ENCODE results near the gene TFDP3.

The TFDP3 gene, protein sequence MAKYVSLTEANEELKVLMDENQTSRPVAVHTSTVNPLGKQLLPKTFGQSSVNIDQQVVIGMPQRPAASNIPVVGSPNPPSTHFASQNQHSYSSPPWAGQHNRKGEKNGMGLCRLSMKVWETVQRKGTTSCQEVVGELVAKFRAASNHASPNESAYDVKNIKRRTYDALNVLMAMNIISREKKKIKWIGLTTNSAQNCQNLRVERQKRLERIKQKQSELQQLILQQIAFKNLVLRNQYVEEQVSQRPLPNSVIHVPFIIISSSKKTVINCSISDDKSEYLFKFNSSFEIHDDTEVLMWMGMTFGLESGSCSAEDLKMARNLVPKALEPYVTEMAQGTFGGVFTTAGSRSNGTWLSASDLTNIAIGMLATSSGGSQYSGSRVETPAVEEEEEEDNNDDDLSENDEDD

DNA sequence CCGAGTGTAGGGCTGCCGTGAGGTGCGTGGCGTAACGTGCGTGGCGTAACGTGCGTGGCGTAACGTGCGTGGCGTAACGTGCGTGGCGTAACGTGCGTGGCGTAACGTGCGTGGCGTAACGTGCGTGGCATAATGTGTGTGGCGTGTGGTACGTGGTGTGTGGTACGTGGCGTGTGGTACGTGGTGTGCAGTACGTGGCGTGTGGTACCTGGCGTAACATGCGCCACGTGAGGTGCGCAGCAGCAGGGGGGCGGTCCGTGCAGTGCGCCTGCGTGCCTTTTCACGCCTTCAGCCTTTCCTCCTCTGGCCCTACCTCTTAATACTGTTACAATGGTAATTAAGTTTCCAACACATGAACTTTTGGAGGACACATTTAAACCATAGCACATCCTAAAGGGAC, at the start of gene TFDP3:
TFDP3 (minus strand) TSS at position 26 of the 400 bp plus-strand sequence. CDS start 95 bp downstream, outside the sequence.
- DNase-seq (ENCODE audit: low read depth) = no peak

DNA sequence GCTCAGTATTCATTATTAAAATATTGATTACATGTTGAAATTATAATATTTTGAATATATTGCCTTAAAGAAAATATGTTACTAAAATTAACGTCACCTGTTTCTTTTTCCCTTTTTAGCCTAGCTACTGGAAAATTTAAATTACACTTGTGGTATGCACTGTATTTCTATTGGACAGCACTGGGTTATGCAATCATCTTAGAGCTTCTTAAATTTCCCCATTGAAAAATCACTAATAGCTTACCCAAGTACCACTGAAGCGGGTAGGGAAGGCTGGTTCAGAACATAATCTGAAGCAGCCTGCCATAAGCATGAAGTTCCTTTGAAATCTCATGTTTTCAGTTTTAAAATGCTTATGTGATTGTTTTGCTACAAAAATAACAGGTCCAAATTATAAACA, 49.5 kb upstream of the TFDP3 start:
- DNase-seq (ENCODE audit: low read depth) = no peak

DNA sequence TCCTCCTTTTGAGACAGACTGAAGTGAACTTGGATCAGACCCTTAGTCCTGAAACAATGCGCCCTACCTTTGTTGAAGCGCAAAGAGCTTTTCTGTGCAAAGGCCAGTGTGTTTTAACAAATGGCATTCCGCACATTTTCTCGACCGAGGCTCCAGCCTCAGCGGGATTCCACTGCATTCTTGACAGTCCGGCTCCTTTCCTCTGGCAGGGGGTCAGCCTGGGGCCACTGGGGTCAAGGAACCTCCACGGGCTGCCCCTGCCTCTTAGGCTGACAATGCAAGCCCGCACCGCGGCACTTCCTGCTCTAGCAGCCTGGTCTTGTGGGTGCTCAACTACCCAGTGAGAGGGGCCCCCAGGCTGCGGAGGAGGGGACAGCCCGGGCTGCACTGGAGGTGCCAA, 47.2 kb upstream of the TFDP3 start:
- DNase-seq (ENCODE audit: low read depth) = no peak

DNA sequence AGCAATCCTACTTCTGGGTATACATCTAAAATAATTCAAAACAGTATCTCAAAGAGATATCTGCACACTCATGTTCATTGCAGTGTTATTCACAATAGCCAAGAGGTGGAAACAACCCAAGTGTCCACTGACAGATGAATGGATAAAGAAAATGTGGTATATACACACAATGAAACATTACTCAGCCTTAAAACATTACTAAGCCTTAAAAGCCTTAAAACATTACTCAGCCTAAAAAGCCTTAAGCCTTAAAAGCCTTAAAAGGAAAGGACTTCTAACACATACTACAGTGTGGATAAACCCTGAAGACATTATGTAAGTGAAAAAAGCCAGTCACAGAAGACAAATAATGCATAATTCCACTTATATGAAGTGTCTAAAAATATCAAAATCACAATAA, 40.3 kb upstream of the TFDP3 start:
- DNase-seq (ENCODE audit: low read depth) = no peak

DNA sequence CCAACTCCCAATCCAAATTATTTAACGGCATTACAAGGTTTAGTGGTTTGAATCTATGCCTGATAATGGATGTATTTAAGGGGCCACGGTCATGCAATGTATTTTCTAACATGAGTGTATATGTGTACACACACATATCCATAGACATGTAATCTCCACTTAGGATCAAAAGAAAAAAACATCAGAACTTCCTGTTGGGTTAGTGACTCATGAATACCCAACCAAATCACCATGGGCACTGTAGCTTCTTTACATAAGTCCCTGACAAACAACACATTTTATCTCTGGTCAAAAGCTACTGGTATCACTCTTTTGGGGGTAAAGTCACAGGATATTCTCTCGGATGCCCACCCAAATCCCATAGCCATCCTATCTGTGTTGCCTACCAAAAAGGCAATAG, 36.5 kb upstream of the TFDP3 start:
- DNase-seq (ENCODE audit: low read depth) = no peak

DNA sequence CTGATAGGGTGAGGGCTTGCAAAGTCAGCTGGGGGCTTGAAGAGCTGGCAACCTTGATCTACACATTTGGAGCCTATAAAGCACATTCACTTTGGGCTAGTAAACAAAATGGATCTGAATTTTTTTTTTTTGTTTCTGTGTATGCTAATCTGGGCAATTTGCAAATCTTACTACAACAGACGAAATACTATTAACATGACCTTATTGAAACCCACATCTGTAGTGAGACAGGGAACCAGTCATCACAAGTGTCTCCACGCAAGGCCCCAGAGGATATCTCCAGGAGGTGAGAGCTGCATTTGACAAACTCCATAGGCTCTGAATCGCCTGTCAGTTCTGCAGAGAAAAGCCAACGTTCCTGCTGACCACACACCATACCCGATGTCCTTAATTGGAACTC, 33.0 kb upstream of the TFDP3 start:
- DNase-seq (ENCODE audit: low read depth) = no peak

DNA sequence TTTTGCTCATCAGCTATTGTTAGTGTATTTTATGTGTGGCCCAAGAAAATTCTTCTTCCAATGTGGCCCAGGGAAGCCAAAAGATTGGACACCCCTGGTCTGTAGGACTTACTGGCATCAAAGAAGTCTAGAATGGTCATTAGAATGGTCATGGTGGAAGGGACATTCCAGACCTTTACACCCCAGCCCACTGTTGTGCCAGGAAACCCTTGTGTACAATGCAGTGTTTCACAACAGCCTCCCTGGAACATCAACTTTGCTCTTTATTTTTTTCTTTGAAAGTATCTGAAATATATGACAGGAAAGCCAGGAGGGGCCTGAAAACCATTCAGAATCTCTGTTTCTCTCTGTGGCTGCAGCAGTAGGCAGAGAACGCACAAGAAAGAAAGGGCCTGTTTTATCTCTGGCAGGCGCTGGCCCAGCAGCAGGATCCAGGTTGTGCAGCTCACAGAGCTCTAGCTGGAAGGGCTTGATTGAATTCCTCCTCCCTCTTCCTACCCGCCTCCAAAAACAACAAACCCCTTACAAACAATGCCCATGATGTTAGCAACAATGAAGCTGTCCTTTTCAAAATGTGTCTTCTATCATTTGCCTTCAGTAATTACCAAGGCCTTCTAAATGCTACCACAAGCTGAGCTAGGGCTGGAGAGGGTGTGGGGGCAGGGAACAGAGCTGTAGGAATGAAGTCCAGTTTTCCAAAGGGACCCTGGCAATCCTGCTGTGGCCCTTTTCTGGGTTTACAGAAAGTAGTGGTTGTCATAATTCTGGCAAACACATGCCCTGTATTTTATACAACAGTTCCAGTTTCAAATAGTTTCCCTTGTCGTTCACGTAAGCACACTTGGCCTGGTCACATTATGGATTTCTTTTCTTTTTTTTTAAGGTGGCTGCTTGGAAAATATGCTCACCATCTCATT, 32.3 kb upstream of the TFDP3 start:
- DNase-seq (ENCODE audit: low read depth) = no peak

DNA sequence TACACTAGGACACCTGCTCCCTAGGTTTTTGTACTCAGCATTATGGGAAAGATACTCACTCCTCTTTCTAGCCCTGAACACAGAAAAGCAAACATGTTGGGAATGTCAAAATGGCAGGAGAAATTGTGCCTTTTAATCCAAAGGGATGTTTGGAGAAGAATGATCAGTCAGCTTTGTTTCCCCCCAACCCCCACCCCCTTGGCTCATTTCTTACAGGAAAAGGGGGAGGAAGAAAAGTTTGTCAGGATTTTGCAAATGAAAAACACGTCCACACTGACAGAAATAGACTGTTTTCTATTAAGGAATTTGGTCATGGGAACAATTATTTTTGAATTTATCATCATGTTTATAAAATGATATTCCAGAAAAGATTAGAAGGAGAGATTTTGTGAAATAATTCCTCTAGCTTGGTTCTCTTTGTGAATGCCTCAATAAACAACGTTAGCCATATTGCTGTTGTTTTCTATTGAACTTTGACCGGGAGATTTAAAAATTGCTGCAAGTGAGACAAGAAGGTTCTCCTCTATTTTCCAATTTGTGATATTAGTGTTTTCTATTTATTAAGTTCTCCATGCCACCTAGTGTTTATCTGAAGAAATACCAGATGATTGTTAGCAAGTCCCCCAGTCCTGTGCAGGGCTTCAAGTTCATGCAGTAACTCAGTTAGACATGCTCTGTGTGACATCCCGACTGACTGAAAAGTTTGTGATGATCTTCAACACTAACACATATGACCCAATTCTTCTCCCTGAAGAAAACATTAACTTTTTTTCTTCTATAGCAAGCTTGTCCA, 31.3 kb upstream of the TFDP3 start:
- DNase-seq (ENCODE audit: low read depth) = no peak

DNA sequence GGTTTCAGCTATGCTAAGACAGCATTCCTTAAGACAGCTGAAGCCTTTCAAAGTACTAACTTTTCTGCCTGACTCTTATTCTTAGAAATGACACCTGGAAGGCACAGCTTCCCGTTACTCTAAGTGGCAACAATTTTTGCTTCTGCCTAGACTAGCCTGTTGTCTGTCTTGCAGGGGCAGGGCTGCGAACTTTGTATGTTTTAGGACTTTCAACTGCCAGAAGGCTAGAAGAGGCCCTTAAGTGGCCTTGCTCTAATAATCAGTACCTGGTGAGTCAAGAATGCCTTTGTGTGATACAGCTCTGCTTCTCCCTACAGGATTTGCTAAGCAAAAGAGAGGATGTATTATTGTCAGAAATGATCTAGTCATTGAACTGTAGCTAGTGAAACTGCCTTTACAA, 30.0 kb upstream of the TFDP3 start:
- DNase-seq (ENCODE audit: low read depth) = no peak

DNA sequence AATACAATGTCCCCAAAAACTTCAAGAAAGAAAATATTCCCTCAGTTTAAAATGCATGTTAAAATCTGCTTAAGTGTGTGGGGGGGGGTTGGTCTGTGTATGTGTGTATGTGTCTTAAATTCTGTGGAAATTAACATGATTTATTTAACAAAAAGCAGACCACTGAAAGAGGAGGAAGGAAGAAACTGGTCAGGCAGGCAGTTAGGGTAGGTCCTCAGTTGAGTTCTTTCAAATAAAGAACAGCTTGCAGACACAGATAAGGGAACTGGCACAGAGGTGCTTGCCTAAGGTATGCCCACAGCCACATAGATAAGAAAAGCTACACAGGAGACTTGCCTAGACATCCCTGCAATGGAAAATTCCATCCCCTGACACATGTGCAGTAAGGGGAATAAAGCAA, 28.8 kb upstream of the TFDP3 start:
- no peak for DNase-seq (ENCODE audit: low read depth)

DNA sequence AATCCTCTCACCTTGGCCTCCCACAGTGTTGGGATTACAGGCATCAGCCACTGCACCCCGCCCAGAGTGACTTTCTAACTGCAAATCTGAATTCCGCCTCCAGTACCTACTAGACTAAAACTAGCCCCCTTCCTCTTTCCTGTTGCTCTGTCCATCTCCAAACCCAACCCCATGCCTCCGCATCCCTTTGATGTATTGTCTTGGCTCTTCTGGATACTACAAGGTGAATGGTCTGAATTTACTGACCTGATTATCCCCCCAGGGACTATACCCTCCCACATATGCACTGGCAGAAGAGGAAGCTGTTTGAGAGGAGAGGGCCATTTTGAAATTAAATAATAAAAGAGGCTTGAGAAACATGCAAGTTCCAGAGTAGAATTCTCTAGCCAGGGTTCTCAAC, 17.7 kb upstream of the TFDP3 start:
- DNase-seq (ENCODE audit: low read depth) = no peak

DNA sequence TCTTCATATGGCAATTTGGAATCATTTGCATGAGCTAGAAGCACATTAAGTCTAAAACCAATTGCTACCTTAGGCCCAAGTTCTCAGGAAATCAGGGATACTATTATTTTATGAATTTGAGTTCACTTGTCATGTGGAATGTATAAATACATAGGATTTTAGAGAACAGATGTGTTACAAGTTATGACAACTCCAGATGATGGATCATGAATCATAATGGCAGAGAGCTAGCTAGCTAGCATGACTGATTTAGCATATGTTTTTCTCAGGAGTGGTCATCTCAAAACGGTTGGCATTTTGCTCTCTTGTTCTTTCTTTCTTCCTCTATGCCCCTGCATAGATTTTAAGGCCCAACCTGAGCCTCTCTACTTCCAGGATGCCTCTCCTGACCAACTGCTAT, 14.2 kb upstream of the TFDP3 start:
- DNase-seq (ENCODE audit: low read depth) = no peak

DNA sequence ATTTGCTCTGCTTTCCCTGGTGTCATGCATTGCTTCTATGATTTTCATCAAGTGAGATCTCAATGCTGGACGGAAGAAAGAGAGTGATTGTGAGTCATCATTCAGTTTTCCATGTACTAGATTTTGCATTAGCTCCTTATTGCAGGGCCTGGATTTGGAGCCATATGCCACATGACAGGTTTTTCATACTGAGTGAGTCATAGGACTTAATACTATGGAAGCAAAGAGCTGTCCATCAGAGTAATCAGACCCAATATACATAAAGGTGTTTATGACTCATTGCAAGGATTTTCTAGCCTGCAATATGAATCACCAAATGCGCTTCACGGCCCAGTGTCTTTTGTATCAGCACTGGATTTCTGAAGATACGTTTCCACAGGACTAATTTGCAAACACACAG, 11.2 kb upstream of the TFDP3 start:
- DNase-seq (ENCODE audit: low read depth) = no peak

DNA sequence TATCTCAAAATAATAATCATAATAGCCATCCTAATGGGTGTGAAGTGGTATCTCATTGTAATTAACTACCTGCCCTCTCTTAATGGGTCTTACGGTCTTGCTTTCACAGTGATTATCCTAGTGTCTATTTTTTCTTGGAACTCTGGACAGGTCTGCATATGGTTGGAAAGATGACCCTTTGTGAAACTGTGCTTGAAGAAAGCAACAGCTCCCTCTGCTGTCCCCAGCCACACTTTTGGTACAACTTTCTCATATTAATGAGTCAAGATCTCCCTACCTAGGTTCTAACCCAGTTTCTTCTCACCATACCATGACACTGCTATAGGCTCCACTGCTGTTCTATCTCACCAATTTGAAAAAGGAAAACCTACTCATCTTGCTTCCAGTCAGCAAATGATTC, 2.4 kb downstream of the TFDP3 start:
- no peak for DNase-seq (ENCODE audit: low read depth)

DNA sequence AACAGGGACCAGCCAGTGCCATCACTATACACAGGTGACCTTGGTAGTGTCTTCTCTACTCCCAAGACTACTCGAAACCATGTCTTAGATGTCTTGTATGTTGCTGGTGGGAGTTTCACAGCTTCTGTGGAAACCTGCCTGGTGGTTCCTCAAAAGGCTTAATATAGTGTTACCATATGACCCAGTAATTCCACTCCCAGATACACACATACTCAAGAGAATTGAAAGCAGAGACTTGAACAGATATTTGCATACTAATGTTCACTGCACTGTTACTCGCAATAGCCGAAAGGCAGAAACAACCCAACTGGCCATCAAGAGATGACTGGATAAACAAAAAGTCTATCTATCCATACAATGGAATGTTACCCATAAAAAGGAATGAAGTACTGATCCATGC, 3.1 kb downstream of the TFDP3 start:
- DNase-seq (ENCODE audit: low read depth) = no peak

DNA sequence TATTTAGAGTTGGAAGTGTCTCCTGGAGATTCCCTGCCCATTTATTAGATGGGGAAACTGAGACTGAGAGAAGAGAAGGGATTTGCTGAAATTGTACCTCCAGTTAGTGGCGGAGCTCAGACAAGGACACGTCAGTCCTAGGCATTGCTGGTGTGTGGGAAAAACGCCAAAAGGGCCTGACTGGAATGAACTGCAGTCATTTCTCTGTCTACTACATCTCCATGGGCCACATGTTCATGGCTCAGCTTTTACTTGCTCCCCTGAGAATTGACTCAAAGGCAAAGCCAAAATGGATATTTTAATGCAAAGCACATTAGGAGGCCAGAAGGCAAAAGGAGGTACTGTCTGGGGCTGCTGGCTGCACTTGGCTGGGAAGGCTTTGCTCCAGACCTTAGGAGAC, 3.9 kb downstream of the TFDP3 start:
- no peak for DNase-seq (ENCODE audit: low read depth)

DNA sequence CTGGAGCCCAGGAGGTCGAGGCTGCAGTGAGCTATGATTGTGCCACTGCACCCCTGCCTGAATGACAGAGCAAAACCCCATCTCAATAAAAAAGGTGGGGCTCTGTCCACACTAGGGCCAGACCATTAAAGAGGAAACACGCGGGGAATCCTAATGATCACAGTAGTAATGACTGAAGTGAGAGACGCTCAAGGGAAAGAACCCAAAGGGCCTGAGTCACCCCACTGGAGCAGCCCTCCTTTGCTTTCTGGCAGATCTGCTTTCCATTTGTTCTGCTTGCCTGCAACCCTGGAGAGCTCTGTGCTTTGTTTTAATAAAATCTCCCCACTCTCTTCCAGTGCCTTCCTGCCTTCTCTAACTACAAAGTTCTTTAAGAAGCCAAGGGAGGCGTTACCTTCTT, 5.0 kb downstream of the TFDP3 start:
- DNase-seq (ENCODE audit: low read depth) = no peak

DNA sequence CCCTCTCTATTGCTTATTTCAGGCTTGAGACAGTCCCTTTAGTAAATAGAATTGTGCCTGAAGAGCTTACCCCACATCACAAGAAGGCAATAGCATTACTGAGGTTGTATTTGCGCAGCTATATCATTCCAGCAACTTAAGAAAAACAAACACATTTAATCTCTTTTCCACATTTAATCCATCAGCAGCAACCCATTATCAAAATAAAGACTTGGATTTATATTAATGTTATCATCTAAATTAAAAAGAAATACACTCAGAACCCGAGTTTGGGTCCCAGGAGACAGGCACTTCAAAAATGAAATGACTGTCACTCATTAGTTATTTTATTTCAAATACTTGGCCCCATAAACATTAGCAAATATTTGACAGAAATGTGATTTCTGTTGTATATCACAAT, 10.4 kb downstream of the TFDP3 start:
- no peak for DNase-seq (ENCODE audit: low read depth)

DNA sequence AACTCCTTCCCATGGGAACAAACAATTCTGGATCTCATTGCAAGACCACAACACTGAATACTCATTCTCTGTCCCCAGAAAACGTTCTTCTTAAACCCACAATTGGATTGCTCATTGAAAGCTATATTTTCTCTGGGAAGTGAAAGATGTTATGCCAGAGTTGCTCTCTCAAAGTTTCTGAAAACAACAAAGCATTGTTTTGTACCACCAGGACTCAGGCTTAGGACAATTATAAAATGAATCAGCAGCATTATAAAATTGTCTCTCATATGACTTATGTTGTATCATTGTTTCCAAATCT, 26.5 kb downstream of the TFDP3 start:
- no peak for DNase-seq (ENCODE audit: low read depth)

DNA sequence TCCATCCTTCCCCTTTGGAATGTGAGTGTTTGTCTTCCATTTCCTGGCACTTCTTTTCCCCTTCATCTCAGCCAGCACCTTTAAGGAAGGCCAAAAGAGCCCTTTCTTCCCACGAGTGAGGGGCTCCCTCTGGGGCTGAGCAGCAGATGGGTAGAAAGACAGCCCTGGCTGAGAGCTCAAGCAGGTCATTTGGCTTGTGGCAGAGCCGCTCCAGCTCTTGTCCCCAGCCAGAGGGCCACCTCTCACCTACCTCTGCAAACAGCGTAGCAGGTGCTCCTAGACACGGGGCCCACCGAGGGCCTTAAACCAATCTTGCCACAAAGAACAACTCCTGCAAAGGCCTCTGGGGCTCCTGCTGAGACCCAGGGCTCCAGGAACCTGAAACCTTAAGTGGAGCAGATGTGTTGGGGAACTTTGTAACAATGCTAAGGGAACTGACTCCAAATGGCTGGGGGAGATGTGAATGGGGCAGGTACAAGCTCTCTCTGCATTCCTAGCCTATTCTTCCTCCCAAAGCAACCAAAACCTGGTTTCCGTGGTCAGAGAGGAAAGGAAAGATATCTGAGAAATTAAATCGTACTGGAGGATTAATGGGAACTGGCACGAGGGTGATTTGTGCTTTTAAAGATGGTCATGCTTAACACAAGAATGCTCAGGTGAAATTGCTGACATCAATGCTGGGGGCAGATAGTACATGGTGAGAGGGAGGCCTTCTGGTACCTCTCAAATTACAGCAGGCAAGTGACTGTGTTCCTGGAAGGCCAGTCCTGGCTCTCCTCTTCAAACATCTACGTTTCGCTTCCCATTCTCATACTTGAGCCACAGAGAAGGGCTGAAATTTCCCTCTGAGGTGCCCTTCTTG, 27.0 kb downstream of the TFDP3 start:
- DNase-seq (ENCODE audit: low read depth) = no peak

DNA sequence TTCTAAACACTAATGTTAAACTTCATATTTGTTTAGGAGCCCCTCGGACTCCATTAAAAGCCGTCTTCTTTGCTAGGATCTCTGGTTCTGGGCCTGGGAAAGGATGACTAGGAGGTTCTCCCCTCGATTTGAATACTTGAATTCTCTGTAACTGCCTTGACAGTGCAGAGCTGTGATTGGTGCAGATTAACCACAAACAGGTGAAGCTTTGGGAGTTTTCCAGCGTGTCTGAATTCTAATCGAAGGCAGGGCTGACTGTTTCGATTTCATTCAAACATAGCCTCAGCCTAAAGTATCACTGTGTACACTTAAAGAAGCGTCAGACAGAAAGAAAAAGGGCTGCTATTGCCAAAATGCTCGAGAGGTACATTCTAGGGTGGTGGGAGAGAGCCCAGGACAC, 29.0 kb downstream of the TFDP3 start:
- DNase-seq (ENCODE audit: low read depth) = no peak

DNA sequence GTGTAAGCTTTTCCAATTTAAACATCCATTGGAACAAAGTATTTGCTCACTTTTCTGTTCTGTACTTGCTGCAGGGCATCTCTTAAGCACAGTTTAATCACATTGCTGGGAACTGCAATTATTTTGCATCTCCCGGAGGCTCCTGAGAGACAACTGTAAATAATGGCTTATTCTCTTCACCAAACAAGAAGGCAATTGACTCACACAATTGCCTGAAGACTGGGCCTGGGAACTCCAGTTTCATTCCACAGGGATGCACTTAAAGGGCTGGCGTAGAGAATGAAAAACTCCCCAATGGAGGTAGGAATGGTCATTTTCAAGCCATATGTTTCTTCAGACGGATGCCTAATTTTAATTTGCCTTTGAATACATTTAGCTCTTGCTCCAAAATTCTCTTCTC, 29.5 kb downstream of the TFDP3 start:
- DNase-seq (ENCODE audit: low read depth) = no peak

Data from HS-27A (cell line).